ENCODE measurements around the gene GAB2.

DNA sequence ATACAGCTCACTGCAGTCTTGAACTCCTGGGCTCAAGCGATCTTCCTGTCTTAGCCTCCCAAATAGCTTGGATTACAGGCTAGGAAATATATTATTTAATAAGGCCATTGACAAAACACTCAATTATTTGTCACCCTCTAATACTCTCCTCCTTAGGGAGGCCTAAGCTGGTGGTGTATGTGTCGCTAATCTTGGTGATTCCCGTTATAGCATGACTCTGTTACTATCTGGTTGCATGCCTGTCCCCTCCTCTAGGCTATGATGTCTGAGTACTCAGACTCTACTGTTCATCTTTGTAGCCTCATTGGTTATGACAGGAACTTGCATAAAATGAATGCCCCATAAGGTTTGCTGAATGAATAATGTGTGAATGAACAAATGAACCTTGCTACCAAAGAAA is 141.3 kb downstream of the GAB2 start:
- TF ChIP-seq POLR2A (IDR thresholded peaks at IDR 0.05) = no peak
- TF ChIP-seq, protein P1, sequence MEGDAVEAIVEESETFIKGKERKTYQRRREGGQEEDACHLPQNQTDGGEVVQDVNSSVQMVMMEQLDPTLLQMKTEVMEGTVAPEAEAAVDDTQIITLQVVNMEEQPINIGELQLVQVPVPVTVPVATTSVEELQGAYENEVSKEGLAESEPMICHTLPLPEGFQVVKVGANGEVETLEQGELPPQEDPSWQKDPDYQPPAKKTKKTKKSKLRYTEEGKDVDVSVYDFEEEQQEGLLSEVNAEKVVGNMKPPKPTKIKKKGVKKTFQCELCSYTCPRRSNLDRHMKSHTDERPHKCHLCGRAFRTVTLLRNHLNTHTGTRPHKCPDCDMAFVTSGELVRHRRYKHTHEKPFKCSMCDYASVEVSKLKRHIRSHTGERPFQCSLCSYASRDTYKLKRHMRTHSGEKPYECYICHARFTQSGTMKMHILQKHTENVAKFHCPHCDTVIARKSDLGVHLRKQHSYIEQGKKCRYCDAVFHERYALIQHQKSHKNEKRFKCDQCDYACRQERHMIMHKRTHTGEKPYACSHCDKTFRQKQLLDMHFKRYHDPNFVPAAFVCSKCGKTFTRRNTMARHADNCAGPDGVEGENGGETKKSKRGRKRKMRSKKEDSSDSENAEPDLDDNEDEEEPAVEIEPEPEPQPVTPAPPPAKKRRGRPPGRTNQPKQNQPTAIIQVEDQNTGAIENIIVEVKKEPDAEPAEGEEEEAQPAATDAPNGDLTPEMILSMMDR (IDR thresholded peaks at IDR 0.05) = no peak
- TF ChIP-seq EP300 (IDR thresholded peaks at IDR 0.05) = no peak
